ENCODE data around the gene PRDM2.

The PRDM2 gene

GRCh38 chr1:13793088-13793730 is 93.2 kb downstream of the PRDM2 start:
- TF ChIP-seq CTCF (IDR thresholded peaks at IDR 0.05; ENCODE audit: control insufficient read depth, insufficient read depth, low read depth, low read length, missing control alignments): no peak
- no peak overlapping the region for H3K4me3 ChIP-seq (ENCODE audit: control insufficient read depth, low read depth, low read length)

GRCh38 chr1:13794231-13795187 is 94.5 kb downstream of the PRDM2 start:
- TF ChIP-seq CTCF (IDR thresholded peaks at IDR 0.05; ENCODE audit: control insufficient read depth, insufficient read depth, low read depth, low read length, missing control alignments): no peak
- no peak overlapping the region for H3K4me3 ChIP-seq (ENCODE audit: control insufficient read depth, low read depth, low read length)
- DNase-seq (ENCODE audit: low read depth): no peak

More at GRCh38 chr1:13793088-13793730, 93.2 kb downstream of the PRDM2 start:
- no peak for DNase-seq (ENCODE audit: low read depth)

GRCh38 chr1:13797397-13797796 is 97.4 kb downstream of the PRDM2 start:
- no peak for TF ChIP-seq CTCF (IDR thresholded peaks at IDR 0.05; ENCODE audit: control insufficient read depth, insufficient read depth, low read depth, low read length, missing control alignments)
- H3K4me3 ChIP-seq (ENCODE audit: control insufficient read depth, low read depth, low read length): no peak overlapping the region
- DNase-seq (ENCODE audit: low read depth): no peak

GRCh38 chr1:13798120-13798519 is 98.1 kb downstream of the PRDM2 start:
- TF ChIP-seq CTCF (IDR thresholded peaks at IDR 0.05; ENCODE audit: control insufficient read depth, insufficient read depth, low read depth, low read length, missing control alignments): no peak

GRCh38 chr1:13799502-13800283 is 99.7 kb downstream of the PRDM2 start:
- TF ChIP-seq CTCF (IDR thresholded peaks at IDR 0.05; ENCODE audit: control insufficient read depth, insufficient read depth, low read depth, low read length, missing control alignments): no peak
- no peak for DNase-seq (ENCODE audit: low read depth)
- no peak overlapping the region for H3K4me3 ChIP-seq (ENCODE audit: control insufficient read depth, low read depth, low read length)

More at GRCh38 chr1:13798120-13798519, 98.1 kb downstream of the PRDM2 start:
- H3K4me3 ChIP-seq (ENCODE audit: control insufficient read depth, low read depth, low read length): no peak overlapping the region
- DNase-seq (ENCODE audit: low read depth): no peak

GRCh38 chr1:13801232-13801631 is 101.2 kb downstream of the PRDM2 start:
- no peak for DNase-seq (ENCODE audit: low read depth)
- no peak for TF ChIP-seq CTCF (IDR thresholded peaks at IDR 0.05; ENCODE audit: control insufficient read depth, insufficient read depth, low read depth, low read length, missing control alignments)

More at GRCh38 chr1:13801232-13801631, 101.2 kb downstream of the PRDM2 start:
- H3K4me3 ChIP-seq (ENCODE audit: control insufficient read depth, low read depth, low read length): no peak overlapping the region
